NK-92 (cell line): ENCODE measurements around the gene TENT5A.

Source experiments
- DNase-seq: peaks from one replicate; lab custom pipeline; 2025; ENCODE audit not compliant: unreplicated experiment; lab: John Stamatoyannopoulos, UW

TENT5A gene

GRCh38 chr6:81772741-81773140 is 20.3 kb upstream of the TENT5A start:
- DNase-seq: no peak

GRCh38 chr6:81771097-81771496 is 18.6 kb upstream of the TENT5A start:
- DNase-seq: no peak

- DNase-seq: no peak
Measured at GRCh38 chr6:81770381-81770780, 17.9 kb upstream of the TENT5A start.

GRCh38 chr6:81769824-81770223 is 17.3 kb upstream of the TENT5A start:
- DNase-seq: no peak

- DNase-seq: no peak
Measured at GRCh38 chr6:81768150-81768942, 15.9 kb upstream of the TENT5A start.

GRCh38 chr6:81767163-81767891 is 14.8 kb upstream of the TENT5A start:
- no peak for DNase-seq

GRCh38 chr6:81766482-81767069 is 14.1 kb upstream of the TENT5A start:
- DNase-seq: no peak

- DNase-seq: no peak
Measured at GRCh38 chr6:81764531-81764930, 12.1 kb upstream of the TENT5A start.

- DNase-seq: no peak
Measured at GRCh38 chr6:81763968-81764367, 11.5 kb upstream of the TENT5A start.

- DNase-seq: no peak
Measured at GRCh38 chr6:81763051-81763450, 10.6 kb upstream of the TENT5A start.

GRCh38 chr6:81762606-81763005 is 10.1 kb upstream of the TENT5A start:
- DNase-seq: no peak

GRCh38 chr6:81762132-81762531 is 9.7 kb upstream of the TENT5A start:
- no peak for DNase-seq

GRCh38 chr6:81761197-81761596 is 8.7 kb upstream of the TENT5A start:
- DNase-seq: no peak

- DNase-seq: no peak
Measured at GRCh38 chr6:81759782-81760181, 7.3 kb upstream of the TENT5A start.

- DNase-seq: no peak
Measured at GRCh38 chr6:81758221-81758620, 5.7 kb upstream of the TENT5A start.

GRCh38 chr6:81756690-81757089 is 4.2 kb upstream of the TENT5A start:
- no peak for DNase-seq

- no peak for DNase-seq
Measured at GRCh38 chr6:81755551-81755950, 3.1 kb upstream of the TENT5A start.

- DNase-seq: no peak
Measured at GRCh38 chr6:81754906-81755305, 2.4 kb upstream of the TENT5A start.

- DNase-seq: no peak
Measured at GRCh38 chr6:81753711-81754577, 1.5 kb upstream of the TENT5A start.

- no peak for DNase-seq
Measured at GRCh38 chr6:81752921-81753710, 635 bp upstream of the TENT5A start.
